Ovary (tissue), 9 donors: Measurements from ENCODE around the gene TASP1. TPM values are rescaled to one million over a fixed set of nuclear protein-coding genes. Genes with fewer than 3 reads are reported as not detected.

Experiments used
- DNase-seq, 5 donors: peaks; one replicate each; pipeline ENCODE4 v3.0.0-alpha.2; 2019 to 2020
- H3K27ac ChIP-seq, 2 donors: fragments of 200-600 bp; one replicate each; pipeline versions ENCODE4 v1.5.1 to v1.8.0; 2019 to 2022
- H3K27me3 ChIP-seq: fragments of 200-600 bp; one replicate; pipeline ENCODE4 v1.8.0; 2022
- H3K36me3 ChIP-seq: fragments of 200-600 bp; sonication (generic); one replicate; pipeline ENCODE4 v1.5.1; 2019
- H3K4me1 ChIP-seq: one replicate; pipeline ENCODE4 v1.8.1; 2013; ENCODE audit warnings: mild to moderate bottlenecking, moderate library complexity; ENCODE audit not compliant: insufficient read depth
- H3K4me3 ChIP-seq: fragments of 200-600 bp; sonication (generic); one replicate; pipeline ENCODE4 v1.5.1; 2017
- H3K9me3 ChIP-seq, 2 donors: fragments of 200-600 bp in 1 of 2; sonication (generic) in 1 of 2; one replicate each; pipeline versions ENCODE4 v1.5.1 to v1.8.1; 2013 to 2019; ENCODE audit warnings: mild to moderate bottlenecking in 1 of 2, moderate library complexity in 1 of 2
- CTCF ChIP-seq, 3 donors: fragments of 450-650 bp in 2 of 3; fragments of 200-600 bp in 1 of 3; IDR thresholded peaks; one replicate each; pipeline versions ENCODE4 v1.5.1 to v1.8.0; 2016 to 2022; ENCODE audit warnings: antibody characterized with exemption in 3 of 3, mild to moderate bottlenecking in 1 of 3
- EP300 ChIP-seq: sonication (generic); formaldehyde crosslinking; IDR thresholded peaks from one replicate; pipeline ENCODE4 v1.6.1; 2017; ENCODE audit warnings: antibody characterized with exemption
- POLR2A ChIP-seq: fragments of 450-650 bp; IDR thresholded peaks from one replicate; pipeline ENCODE4 v1.6.1; 2017; ENCODE audit warnings: antibody characterized with exemption, mild to moderate bottlenecking, moderate library complexity
- WGBS, 3 donors: extraction: QIAGEN DNeasy Blood & Tissue Kit in 1 of 3; methylation state at CpG; one replicate each; pipeline versions ENCODE4 v1.1.5 to v1.1.7; 2013 to 2017; 5-methylcytosine and 5-hydroxymethylcytosine counted together
- intact Hi-C, 4 donors: fragments of 100-400 bp; cut with DNase I; formaldehyde crosslinking; loops; one replicate each; pipeline versions ENCODE4 v1.11.0 to v1.15.1; 2022 to 2023
- polyA plus RNA-seq, 2 donors: library from polyadenylated mRNA; stranded (reverse); fragments of 200-250 nt in 1 of 2; fragments of 350-450 nt in 1 of 2; fragmentation: Illumina TruSeq in 1 of 2; extraction: RNeasy Lipid Tissue Mini Kit (QIAGEN cat#74804) in 1 of 2; gene quantifications; one replicate each; pipeline ENCODE4 v1.2.3, GENCODE V29; 2013 to 2014
- total RNA-seq, 7 donors: library from RNA; depleted of rRNA in 2 of 7; stranded (reverse); fragments of >200 nt in 2 of 7; fragmentation: NEBNext Ultra II Directional in 3 of 7; extraction: Animal tissue kit (Norgen Biotek cat#: 25700) in 3 of 7; gene quantifications; one replicate each; pipeline versions ENCODE4 v1.1.0 to v1.2.4, GENCODE V29; 2016 to 2023
- donor health status: DM: no; HTN: no; CAD: no; lungs with moderate emphysema.
- donor health status: DM: no; HTN: no; CAD: no.
- donor health status: Bipolar disorder and iron deficiency.
- donor health status: DM: yes; HTN: yes; CAD: no.
- donor health status: DM: no; HTN: no; CAD: no.
- donor health status: DM: yes; HTN: yes; CAD: no.

The TASP1 gene
- total and polyA plus RNA-seq, 9 donors = 6.4 to 16.5 (median 13.2) TPM

- no peak for DNase-seq
- Histone ChIP-seq H3K36me3 (no peaks in the 10 kb centered on the region), H3K9me3 (no peaks in the 10 kb centered on the region), H3K27me3 (no peaks in the 10 kb centered on the region), H3K4me3 (no peak overlapping the region), H3K27ac (no peak overlapping the region), H3K4me1 (no peaks in the 10 kb centered on the region)
- WGBS, 3 donors = 80 to 86% (median 81%) methylated on average over 12 of the region's 12 CpGs
- intact Hi-C loops = no loop called here
- TF ChIP-seq POLR2A (no peak), EP300 (no peak), CTCF (IDR thresholded peaks at IDR 0.05) (no peak)
Observed at GRCh38 chr20:13342469-13343242, 296.1 kb downstream of the TASP1 start.

- no peak overlapping the region for H3K4me3 ChIP-seq
- no peaks in the 10 kb centered on the region for H3K27me3 ChIP-seq
- WGBS, 3 donors = 65 to 77% (median 72%) methylated on average over 9 of the region's 9 CpGs
- no peaks in the 10 kb centered on the region for H3K36me3 ChIP-seq
- no peaks in the 10 kb centered on the region for H3K9me3 ChIP-seq
- TF ChIP-seq EP300 (no peak), CTCF (IDR thresholded peaks at IDR 0.05) (no peak), POLR2A (no peak)
- H3K4me1 ChIP-seq = no peaks in the 10 kb centered on the region
- intact Hi-C loops = no loop called here
- DNase-seq = no peak
- no peak overlapping the region for H3K27ac ChIP-seq
Observed at GRCh38 chr20:13341737-13342393, 296.9 kb downstream of the TASP1 start.

GRCh38 chr20:13340088-13340487, 298.6 kb downstream of the TASP1 start:
- intact Hi-C loops = no loop called here
- Histone ChIP-seq H3K27ac (no peak overlapping the region), H3K9me3 (no peaks in the 10 kb centered on the region), H3K4me3 (no peak overlapping the region), H3K4me1 (no peaks in the 10 kb centered on the region), H3K36me3 (no peaks in the 10 kb centered on the region), H3K27me3 (no peaks in the 10 kb centered on the region)
- 23 to 46% (median 43%) methylated on average over 2 of the region's 2 CpGs for WGBS, 3 donors
- TF ChIP-seq POLR2A (no peak), CTCF (IDR thresholded peaks at IDR 0.05) (no peak), EP300 (no peak)
- no peak for DNase-seq

Other genes starting within 250 kb of the TASP1 start
- gene ESF1, start 146.0 kb upstream of the TASP1 start, total RNA-seq = 10 to 100 TPM; 10.3 to 17.5 (median 15.9) TPM
- 10 to 100 TPM in 1 of 2 donors, 1 to 10 TPM in 1; 9.3 to 11.7 TPM for gene ESF1, start 146.0 kb upstream of the TASP1 start, polyA plus RNA-seq
- 10 to 100 TPM in 6 of 7 donors, 1 to 10 TPM in 1; 5.0 to 23.4 (median 17.1) TPM for gene NDUFAF5, start 146.1 kb upstream of the TASP1 start, total RNA-seq
- gene NDUFAF5, start 146.1 kb upstream of the TASP1 start, polyA plus RNA-seq = 10 to 100 TPM; 10.0 to 15.6 TPM